ENCODE data around the gene GLI1.

DNA sequence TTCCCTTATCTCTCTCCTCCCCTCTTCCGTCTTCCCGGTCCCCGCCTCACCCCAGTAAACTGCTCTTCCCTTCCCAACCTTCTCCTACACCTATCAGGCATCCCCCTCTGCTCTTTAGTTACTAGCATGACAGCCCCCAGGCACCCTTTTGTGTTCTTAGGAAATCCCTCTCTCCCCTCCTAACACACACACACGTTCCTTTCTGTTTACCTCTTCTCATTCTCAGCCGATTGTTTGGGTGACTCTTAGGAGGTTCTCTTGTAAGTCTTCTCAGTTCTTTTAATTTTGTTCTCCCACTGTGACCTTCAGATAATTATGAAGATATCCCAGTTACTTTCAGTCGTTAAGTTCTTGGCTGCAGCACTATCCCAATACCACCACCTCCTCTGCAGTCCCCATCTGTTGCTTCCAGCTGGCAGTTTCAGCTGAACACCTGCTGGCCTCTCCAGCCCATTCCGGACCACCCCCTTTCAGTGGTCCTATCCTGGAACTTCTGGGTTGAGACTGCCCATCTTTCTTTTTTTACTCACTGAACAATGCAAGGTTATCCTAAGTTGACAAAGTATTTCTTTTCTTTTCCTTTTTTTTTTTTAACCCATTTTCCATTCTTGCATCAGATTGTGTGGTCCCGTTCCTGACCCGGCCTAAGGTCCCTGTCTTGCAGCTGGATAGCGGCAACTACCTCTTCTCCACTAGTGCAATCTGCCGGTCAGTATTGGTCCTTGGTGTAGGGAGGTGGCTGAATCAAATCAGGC is 29.0 kb downstream of the GLI1 start:
- TF ChIP-seq POLR2A (IDR thresholded peaks at IDR 0.05; ENCODE audit: borderline replicate concordance, extremely low read depth, insufficient read depth, insufficient read length) (no peak), POLR2AphosphoS5 (IDR thresholded peaks at IDR 0.05; ENCODE audit: low read depth, low read length) (no peak), YY1 (IDR thresholded peaks at IDR 0.05; ENCODE audit: extremely low read depth, insufficient replicate concordance, low read depth, low read length) (no peak), EZH2 (IDR thresholded peaks at IDR 0.05) (no peak), SRF (IDR thresholded peaks at IDR 0.05; ENCODE audit: low read depth) (no peak), CEBPB (IDR thresholded peaks at IDR 0.05; ENCODE audit: low read depth) (no peak)
- TF ChIP-seq, protein P1, sequence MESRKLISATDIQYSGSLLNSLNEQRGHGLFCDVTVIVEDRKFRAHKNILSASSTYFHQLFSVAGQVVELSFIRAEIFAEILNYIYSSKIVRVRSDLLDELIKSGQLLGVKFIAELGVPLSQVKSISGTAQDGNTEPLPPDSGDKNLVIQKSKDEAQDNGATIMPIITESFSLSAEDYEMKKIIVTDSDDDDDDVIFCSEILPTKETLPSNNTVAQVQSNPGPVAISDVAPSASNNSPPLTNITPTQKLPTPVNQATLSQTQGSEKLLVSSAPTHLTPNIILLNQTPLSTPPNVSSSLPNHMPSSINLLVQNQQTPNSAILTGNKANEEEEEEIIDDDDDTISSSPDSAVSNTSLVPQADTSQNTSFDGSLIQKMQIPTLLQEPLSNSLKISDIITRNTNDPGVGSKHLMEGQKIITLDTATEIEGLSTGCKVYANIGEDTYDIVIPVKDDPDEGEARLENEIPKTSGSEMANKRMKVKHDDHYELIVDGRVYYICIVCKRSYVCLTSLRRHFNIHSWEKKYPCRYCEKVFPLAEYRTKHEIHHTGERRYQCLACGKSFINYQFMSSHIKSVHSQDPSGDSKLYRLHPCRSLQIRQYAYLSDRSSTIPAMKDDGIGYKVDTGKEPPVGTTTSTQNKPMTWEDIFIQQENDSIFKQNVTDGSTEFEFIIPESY (IDR thresholded peaks at IDR 0.05; ENCODE audit: extremely low read depth, insufficient replicate concordance, low read length), result no peak
- TF ChIP-seq, protein P2, sequence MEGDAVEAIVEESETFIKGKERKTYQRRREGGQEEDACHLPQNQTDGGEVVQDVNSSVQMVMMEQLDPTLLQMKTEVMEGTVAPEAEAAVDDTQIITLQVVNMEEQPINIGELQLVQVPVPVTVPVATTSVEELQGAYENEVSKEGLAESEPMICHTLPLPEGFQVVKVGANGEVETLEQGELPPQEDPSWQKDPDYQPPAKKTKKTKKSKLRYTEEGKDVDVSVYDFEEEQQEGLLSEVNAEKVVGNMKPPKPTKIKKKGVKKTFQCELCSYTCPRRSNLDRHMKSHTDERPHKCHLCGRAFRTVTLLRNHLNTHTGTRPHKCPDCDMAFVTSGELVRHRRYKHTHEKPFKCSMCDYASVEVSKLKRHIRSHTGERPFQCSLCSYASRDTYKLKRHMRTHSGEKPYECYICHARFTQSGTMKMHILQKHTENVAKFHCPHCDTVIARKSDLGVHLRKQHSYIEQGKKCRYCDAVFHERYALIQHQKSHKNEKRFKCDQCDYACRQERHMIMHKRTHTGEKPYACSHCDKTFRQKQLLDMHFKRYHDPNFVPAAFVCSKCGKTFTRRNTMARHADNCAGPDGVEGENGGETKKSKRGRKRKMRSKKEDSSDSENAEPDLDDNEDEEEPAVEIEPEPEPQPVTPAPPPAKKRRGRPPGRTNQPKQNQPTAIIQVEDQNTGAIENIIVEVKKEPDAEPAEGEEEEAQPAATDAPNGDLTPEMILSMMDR (IDR thresholded peaks at IDR 0.05 in 2 of 3, conservative IDR thresholded peaks at IDR 0.05 in 1 of 3; ENCODE audit: borderline replicate concordance in 1 of 3, insufficient read depth in 1 of 3, low read depth in 2 of 3, low read length in 2 of 3), result no peak
- TF ChIP-seq, protein P3, sequence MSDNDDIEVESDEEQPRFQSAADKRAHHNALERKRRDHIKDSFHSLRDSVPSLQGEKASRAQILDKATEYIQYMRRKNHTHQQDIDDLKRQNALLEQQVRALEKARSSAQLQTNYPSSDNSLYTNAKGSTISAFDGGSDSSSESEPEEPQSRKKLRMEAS (IDR thresholded peaks at IDR 0.05), result no peak
- TF ChIP-seq, protein P4, sequence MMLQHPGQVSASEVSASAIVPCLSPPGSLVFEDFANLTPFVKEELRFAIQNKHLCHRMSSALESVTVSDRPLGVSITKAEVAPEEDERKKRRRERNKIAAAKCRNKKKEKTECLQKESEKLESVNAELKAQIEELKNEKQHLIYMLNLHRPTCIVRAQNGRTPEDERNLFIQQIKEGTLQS (IDR thresholded peaks at IDR 0.05), result no peak
- TF ChIP-seq, protein P5, sequence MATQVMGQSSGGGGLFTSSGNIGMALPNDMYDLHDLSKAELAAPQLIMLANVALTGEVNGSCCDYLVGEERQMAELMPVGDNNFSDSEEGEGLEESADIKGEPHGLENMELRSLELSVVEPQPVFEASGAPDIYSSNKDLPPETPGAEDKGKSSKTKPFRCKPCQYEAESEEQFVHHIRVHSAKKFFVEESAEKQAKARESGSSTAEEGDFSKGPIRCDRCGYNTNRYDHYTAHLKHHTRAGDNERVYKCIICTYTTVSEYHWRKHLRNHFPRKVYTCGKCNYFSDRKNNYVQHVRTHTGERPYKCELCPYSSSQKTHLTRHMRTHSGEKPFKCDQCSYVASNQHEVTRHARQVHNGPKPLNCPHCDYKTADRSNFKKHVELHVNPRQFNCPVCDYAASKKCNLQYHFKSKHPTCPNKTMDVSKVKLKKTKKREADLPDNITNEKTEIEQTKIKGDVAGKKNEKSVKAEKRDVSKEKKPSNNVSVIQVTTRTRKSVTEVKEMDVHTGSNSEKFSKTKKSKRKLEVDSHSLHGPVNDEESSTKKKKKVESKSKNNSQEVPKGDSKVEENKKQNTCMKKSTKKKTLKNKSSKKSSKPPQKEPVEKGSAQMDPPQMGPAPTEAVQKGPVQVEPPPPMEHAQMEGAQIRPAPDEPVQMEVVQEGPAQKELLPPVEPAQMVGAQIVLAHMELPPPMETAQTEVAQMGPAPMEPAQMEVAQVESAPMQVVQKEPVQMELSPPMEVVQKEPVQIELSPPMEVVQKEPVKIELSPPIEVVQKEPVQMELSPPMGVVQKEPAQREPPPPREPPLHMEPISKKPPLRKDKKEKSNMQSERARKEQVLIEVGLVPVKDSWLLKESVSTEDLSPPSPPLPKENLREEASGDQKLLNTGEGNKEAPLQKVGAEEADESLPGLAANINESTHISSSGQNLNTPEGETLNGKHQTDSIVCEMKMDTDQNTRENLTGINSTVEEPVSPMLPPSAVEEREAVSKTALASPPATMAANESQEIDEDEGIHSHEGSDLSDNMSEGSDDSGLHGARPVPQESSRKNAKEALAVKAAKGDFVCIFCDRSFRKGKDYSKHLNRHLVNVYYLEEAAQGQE (IDR thresholded peaks at IDR 0.05; ENCODE audit: low read depth), result no peak

Data from HCT116 (cell line).